HCT116 (cell line): Measurements from ENCODE around the gene ATAD3C. TPM values are rescaled to one million over a fixed set of nuclear protein-coding genes. Genes with fewer than 3 reads are reported as not detected.

ENCODE experiments used
- ATAC-seq: fragments of 200-7000 bp; cut with Tn5 transposase; 2 replicates; pipeline ENCODE4 v1.9.1; 2020; ENCODE audit warnings: mild to moderate bottlenecking, moderate library complexity
- BruUV-seq: library from RNA; stranded (reverse); fragments of 400-500 nt; replicated peaks from 2 replicates; lab custom pipeline; 2021; lab: Mats Ljungman, UMichigan
- CTCF ChIA-PET: fragments of 300-600 bp; sonication (Branson Sonifier 250); formaldehyde crosslinking; loops from one replicate; lab custom pipeline; 2021; ENCODE audit warnings: antibody characterized with exemption; lab: Charles Lee
- POLR2A ChIA-PET: fragments of 300-600, 350-600 bp; sonication (Branson Sonifier 250); formaldehyde crosslinking; loops from one replicate; lab custom pipeline; 2021; ENCODE audit warnings: antibody characterized with exemption; lab: Charles Lee
- RAD21 ChIA-PET, 2 experiments: fragments of 300-600 bp; sonication (Branson Sonifier 250); formaldehyde crosslinking; loops; one replicate each; lab custom pipeline; 2023; ENCODE audit warnings: low total read pairs in 2 of 2; ENCODE audit not compliant: uncharacterized antibody in 2 of 2, unreplicated experiment in 2 of 2, low non-redundant PET in 1 of 2; lab: Charles Lee
- DNase-seq: peaks from one replicate; pipeline ENCODE4 v3.0.0-alpha.2; 2010; ENCODE audit warnings: low read depth, low spot score
- H2AFZ ChIP-seq: fragments of 200-600 bp; shearing (Covaris generic), sonication (generic); 2 replicates; pipeline ENCODE4 v1.6.1; 2017; ENCODE audit warnings: low read depth, mixed run types, mixed read lengths, antibody characterized with exemption, low read length; ENCODE audit not compliant: poor library complexity, severe bottlenecking
- H3K27ac ChIP-seq: 2 replicates; pipeline ENCODE4 v1.5.1; 2012; ENCODE audit warnings: low read depth, low read length
- H3K27me3 ChIP-seq: fragments of 200-600 bp; sonication (generic); 2 replicates; pipeline ENCODE4 v1.6.1; 2016; ENCODE audit warnings: mixed run types, low read length, mixed read lengths; ENCODE audit not compliant: insufficient read depth
- H3K36me3 ChIP-seq, 2 experiments: fragments of 200-500 bp in 1 of 2; fragments of 200-600 bp in 1 of 2; sonication (Bioruptor generic) in 1 of 2; sonication (generic) in 1 of 2; 2 replicates each; pipeline versions ENCODE4 v1.5.1 to v1.6.1; 2014 to 2016; ENCODE audit warnings: low read length in 2 of 2, inconsistent platforms in 1 of 2, mixed read lengths in 1 of 2, mixed run types in 1 of 2; ENCODE audit not compliant: insufficient read depth in 2 of 2, control insufficient read depth in 1 of 2
- H3K4me1 ChIP-seq, 2 experiments: fragments of 200-600 bp in 1 of 2; sonication (generic) in 1 of 2; 2 replicates each; pipeline versions ENCODE4 v1.5.1 to v1.6.1; 2012 to 2017; ENCODE audit warnings: low read length in 2 of 2, inconsistent platforms in 1 of 2, mild to moderate bottlenecking in 1 of 2, mixed read lengths in 1 of 2, mixed run types in 1 of 2, moderate library complexity in 1 of 2; ENCODE audit not compliant: insufficient read depth in 2 of 2, control insufficient read depth in 1 of 2
- H3K4me2 ChIP-seq: fragments of 200-600 bp; sonication (generic); 2 replicates; pipeline ENCODE4 v1.6.1; 2017; ENCODE audit warnings: mixed run types, low read length, mixed read lengths
- H3K4me3 ChIP-seq, 2 experiments: fragments of 200-600 bp in 1 of 2; sonication (generic) in 1 of 2; replicated peaks in 1 of 2; 2 replicates each; pipeline ENCODE4 v1.5.1; 2011 to 2016; ENCODE audit warnings: low read length in 2 of 2, control low read depth in 1 of 2, low read depth in 1 of 2, mild to moderate bottlenecking in 1 of 2, mixed read lengths in 1 of 2, mixed run types in 1 of 2
- H3K79me2 ChIP-seq: fragments of 200-600 bp; sonication (generic); 2 replicates; pipeline ENCODE4 v1.6.1; 2017; ENCODE audit warnings: mild to moderate bottlenecking, mixed run types, low read length, moderate library complexity, mixed read lengths; ENCODE audit not compliant: insufficient read depth
- H3K9ac ChIP-seq: fragments of 200-600 bp; sonication (generic); 2 replicates; pipeline ENCODE4 v1.6.1; 2016; ENCODE audit warnings: low read length, mixed read lengths
- H3K9me2 ChIP-seq: fragments of 200-600 bp; sonication (generic), shearing (Covaris generic); 2 replicates; pipeline ENCODE4 v1.6.1; 2017; ENCODE audit warnings: mixed run types, mild to moderate bottlenecking, moderate library complexity; ENCODE audit not compliant: insufficient read depth
- H3K9me3 ChIP-seq, 2 experiments: fragments of 200-500 bp in 1 of 2; fragments of 200-600 bp in 1 of 2; sonication (Bioruptor generic) in 1 of 2; sonication (generic) in 1 of 2; 2 replicates each; pipeline ENCODE4 v1.6.1; 2014 to 2017; ENCODE audit warnings: low read length in 2 of 2, mixed read lengths in 2 of 2, inconsistent platforms in 1 of 2, low read depth in 1 of 2, mild to moderate bottlenecking in 1 of 2, mixed run types in 1 of 2, moderate library complexity in 1 of 2; ENCODE audit not compliant: control insufficient read depth in 1 of 2, insufficient read depth in 1 of 2
- H4K20me1 ChIP-seq: fragments of 200-600 bp; sonication (generic), shearing (Covaris generic); 2 replicates; pipeline ENCODE4 v1.6.1; 2017; ENCODE audit warnings: mixed run types, mild to moderate bottlenecking, moderate library complexity; ENCODE audit not compliant: insufficient read depth
- CBX3 ChIP-seq: IDR thresholded peaks from 2 replicates; pipeline ENCODE4 v1.6.1; 2012; ENCODE audit warnings: low read depth
- CEBPB ChIP-seq: IDR thresholded peaks from 2 replicates; pipeline ENCODE4 v1.6.1; 2012; ENCODE audit warnings: low read depth
- ELF1 ChIP-seq: IDR thresholded peaks from 2 replicates; pipeline ENCODE4 v1.6.1; 2012; ENCODE audit warnings: low read depth, borderline replicate concordance
- EZH2 ChIP-seq: fragments of 200-600 bp; sonication (generic); IDR thresholded peaks from 2 replicates; pipeline ENCODE4 v1.6.1; 2017; ENCODE audit warnings: antibody characterized with exemption, mixed run types
- JUND ChIP-seq: IDR thresholded peaks from 2 replicates; pipeline ENCODE4 v1.6.1; 2012
- POLR2A ChIP-seq: IDR thresholded peaks from 2 replicates; pipeline ENCODE4 v1.7.0; 2011; ENCODE audit warnings: borderline replicate concordance; ENCODE audit not compliant: insufficient read depth, insufficient read length; ENCODE audit errors: extremely low read depth
- POLR2AphosphoS5 ChIP-seq: IDR thresholded peaks from 2 replicates; pipeline ENCODE4 v1.6.1; 2011; ENCODE audit warnings: mild to moderate bottlenecking, low read depth, low read length, moderate library complexity
- SIN3A ChIP-seq: IDR thresholded peaks from 2 replicates; pipeline ENCODE4 v1.6.1; 2012; ENCODE audit warnings: low read depth
- SP1 ChIP-seq: IDR thresholded peaks from 2 replicates; pipeline ENCODE4 v1.6.1; 2012; ENCODE audit warnings: low read depth
- YY1 ChIP-seq: IDR thresholded peaks from 2 replicates; pipeline ENCODE4 v1.6.1; 2011; ENCODE audit warnings: low read length, low read depth, moderate library complexity, mild to moderate bottlenecking; ENCODE audit not compliant: insufficient replicate concordance; ENCODE audit errors: extremely low read depth
- ZFX ChIP-seq: fragments of 450-650 bp; IDR thresholded peaks from 2 replicates; pipeline ENCODE4 v1.6.1; 2017
- ZNF274 ChIP-seq: fragments of 200-500 bp; sonication (Bioruptor generic); IDR thresholded peaks from 2 replicates; pipeline ENCODE4 v1.6.1; 2014; ENCODE audit warnings: mild to moderate bottlenecking, low read depth, low read length, inconsistent platforms
- intact Hi-C: fragments of 100-400 bp; cut with micrococcal nuclease; formaldehyde crosslinking; loops from 2 replicates; pipeline ENCODE4 v1.10.0; 2022
- total RNA-seq: library from RNA; stranded (reverse); gene quantifications from one replicate; pipeline ENCODE4 v1.2.1, GENCODE V29; 2021; ENCODE audit not compliant: unreplicated experiment
- TF ChIP-seq, protein P1 (sequence below): IDR thresholded peaks from 2 replicates; pipeline ENCODE4 v1.6.1; 2012
- TF ChIP-seq, protein P2 (sequence below): IDR thresholded peaks from 2 replicates; pipeline ENCODE4 v1.6.1; 2012; ENCODE audit warnings: low read depth
- TF ChIP-seq, protein P3 (sequence below), 3 experiments: fragments of 200-600 bp in 1 of 3; sonication (generic) in 1 of 3; IDR thresholded peaks in 2 of 3; conservative IDR thresholded peaks in 1 of 3; 2 replicates each; pipeline ENCODE4 v1.5.1; 2012 to 2017; ENCODE audit warnings: low read depth in 2 of 3, low read length in 2 of 3, antibody characterized with exemption in 1 of 3, borderline replicate concordance in 1 of 3, control low read depth in 1 of 3, mild to moderate bottlenecking in 1 of 3, mixed read lengths in 1 of 3, mixed run types in 1 of 3, moderate library complexity in 1 of 3; ENCODE audit not compliant: insufficient read depth in 1 of 3
- TF ChIP-seq, protein P4 (sequence below): IDR thresholded peaks from 2 replicates; pipeline ENCODE4 v1.6.1; 2012

Gene ATAD3C
- total RNA-seq, 1 experiment from 2014 or later: 0.61 TPM

DNA sequence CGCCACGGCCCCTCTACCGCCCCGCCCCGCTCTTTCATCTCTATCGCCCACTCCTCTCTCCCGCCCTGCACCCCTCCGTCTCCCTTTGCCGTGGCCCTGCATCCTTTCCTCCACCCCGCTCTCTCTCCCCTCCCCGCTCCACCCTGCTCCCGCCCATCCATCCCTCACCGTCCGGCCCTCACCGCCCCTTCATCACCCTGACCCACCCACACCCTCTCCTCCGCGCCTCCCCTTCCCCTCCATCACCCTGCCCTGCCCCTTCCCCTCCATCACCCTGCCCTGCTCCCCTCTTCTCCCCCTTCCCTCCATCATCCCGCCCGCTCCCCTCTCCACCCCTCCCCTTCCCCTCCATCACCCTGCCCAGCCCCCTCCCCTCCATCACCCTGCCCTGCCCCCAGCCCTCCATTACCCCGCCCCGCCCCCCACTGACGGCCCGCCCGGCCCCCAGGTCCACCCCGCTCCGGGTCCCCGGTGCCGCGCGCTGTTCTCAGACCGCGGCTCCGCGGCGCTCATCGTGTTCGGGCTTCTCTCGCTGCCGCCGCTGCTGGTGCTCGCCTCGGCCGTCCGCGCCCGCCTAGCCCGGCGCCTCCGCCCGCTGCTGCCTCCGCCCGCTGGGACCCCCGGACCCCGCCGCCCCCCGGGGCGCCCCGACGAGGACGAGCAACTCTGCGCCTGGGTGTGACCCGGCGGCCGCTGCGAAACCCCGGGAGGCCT, 22.2 kb upstream of the ATAD3C start (continued):
- TF ChIP-seq, protein P1, sequence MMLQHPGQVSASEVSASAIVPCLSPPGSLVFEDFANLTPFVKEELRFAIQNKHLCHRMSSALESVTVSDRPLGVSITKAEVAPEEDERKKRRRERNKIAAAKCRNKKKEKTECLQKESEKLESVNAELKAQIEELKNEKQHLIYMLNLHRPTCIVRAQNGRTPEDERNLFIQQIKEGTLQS: no peak
- TF ChIP-seq, protein P2, sequence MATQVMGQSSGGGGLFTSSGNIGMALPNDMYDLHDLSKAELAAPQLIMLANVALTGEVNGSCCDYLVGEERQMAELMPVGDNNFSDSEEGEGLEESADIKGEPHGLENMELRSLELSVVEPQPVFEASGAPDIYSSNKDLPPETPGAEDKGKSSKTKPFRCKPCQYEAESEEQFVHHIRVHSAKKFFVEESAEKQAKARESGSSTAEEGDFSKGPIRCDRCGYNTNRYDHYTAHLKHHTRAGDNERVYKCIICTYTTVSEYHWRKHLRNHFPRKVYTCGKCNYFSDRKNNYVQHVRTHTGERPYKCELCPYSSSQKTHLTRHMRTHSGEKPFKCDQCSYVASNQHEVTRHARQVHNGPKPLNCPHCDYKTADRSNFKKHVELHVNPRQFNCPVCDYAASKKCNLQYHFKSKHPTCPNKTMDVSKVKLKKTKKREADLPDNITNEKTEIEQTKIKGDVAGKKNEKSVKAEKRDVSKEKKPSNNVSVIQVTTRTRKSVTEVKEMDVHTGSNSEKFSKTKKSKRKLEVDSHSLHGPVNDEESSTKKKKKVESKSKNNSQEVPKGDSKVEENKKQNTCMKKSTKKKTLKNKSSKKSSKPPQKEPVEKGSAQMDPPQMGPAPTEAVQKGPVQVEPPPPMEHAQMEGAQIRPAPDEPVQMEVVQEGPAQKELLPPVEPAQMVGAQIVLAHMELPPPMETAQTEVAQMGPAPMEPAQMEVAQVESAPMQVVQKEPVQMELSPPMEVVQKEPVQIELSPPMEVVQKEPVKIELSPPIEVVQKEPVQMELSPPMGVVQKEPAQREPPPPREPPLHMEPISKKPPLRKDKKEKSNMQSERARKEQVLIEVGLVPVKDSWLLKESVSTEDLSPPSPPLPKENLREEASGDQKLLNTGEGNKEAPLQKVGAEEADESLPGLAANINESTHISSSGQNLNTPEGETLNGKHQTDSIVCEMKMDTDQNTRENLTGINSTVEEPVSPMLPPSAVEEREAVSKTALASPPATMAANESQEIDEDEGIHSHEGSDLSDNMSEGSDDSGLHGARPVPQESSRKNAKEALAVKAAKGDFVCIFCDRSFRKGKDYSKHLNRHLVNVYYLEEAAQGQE: no peak
- TF ChIP-seq, all 23 proteins: peak for 0

DNA sequence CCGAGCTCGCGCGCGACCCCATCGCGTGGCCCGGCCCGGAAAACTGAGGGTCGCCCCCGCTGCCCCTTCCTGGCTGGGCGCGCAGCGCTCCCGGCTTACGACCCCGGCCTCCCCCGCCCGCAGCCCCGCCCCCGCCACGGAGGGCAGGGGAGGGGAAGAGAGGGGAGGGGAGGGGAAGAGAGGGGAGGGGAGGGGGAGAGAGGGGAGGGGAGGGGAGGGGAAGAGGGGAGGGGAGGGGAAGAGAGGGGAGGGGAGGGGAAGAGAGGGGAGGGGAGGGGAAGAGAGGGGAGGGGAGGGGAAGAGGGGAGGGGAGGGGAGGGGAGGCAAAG, 21.7 kb upstream of the ATAD3C start:
- Histone ChIP-seq H3K4me1 (peaks cover 33 to 56% of the 10 kb centered on the region in 2 experiments), H3K9me3 (no peaks in the 10 kb centered on the region), H3K36me3 (no peaks in the 10 kb centered on the region), H3K9me2 (no peaks in the 10 kb centered on the region), H3K27ac (no peak overlapping the region), H4K20me1 (no peaks in the 10 kb centered on the region), H3K4me3 (no peak overlapping the region), H3K9ac (no peak overlapping the region), H3K4me2 (no peak overlapping the region), H2AFZ (no peak overlapping the region), H3K79me2 (no peaks in the 10 kb centered on the region), H3K27me3 (no peaks in the 10 kb centered on the region)
- DNase-seq (no peak), ATAC-seq (no peak)
- ChIA-PET CTCF (no interaction called here), POLR2A (no interaction called here), RAD21 (no interaction called here)
- TF ChIP-seq, protein P3, sequence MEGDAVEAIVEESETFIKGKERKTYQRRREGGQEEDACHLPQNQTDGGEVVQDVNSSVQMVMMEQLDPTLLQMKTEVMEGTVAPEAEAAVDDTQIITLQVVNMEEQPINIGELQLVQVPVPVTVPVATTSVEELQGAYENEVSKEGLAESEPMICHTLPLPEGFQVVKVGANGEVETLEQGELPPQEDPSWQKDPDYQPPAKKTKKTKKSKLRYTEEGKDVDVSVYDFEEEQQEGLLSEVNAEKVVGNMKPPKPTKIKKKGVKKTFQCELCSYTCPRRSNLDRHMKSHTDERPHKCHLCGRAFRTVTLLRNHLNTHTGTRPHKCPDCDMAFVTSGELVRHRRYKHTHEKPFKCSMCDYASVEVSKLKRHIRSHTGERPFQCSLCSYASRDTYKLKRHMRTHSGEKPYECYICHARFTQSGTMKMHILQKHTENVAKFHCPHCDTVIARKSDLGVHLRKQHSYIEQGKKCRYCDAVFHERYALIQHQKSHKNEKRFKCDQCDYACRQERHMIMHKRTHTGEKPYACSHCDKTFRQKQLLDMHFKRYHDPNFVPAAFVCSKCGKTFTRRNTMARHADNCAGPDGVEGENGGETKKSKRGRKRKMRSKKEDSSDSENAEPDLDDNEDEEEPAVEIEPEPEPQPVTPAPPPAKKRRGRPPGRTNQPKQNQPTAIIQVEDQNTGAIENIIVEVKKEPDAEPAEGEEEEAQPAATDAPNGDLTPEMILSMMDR (IDR thresholded peaks at IDR 0.05 in 2 of 3, conservative IDR thresholded peaks at IDR 0.05 in 1 of 3; ENCODE audit: borderline replicate concordance in 1 of 3, insufficient read depth in 1 of 3, low read depth in 2 of 3, low read length in 2 of 3): no peak
- no peak for TF ChIP-seq SIN3A
- TF ChIP-seq SP1: no peak
- TF ChIP-seq ZFX: no peak
- TF ChIP-seq, protein P4, sequence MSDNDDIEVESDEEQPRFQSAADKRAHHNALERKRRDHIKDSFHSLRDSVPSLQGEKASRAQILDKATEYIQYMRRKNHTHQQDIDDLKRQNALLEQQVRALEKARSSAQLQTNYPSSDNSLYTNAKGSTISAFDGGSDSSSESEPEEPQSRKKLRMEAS: no peak
- no peak for TF ChIP-seq POLR2AphosphoS5
- TF ChIP-seq ELF1: no peak
- no peak for TF ChIP-seq YY1
- TF ChIP-seq POLR2A: no peak
- TF ChIP-seq CBX3: no peak
- no peak for TF ChIP-seq JUND
- no peak for TF ChIP-seq ZNF274
- no peak for TF ChIP-seq EZH2
- TF ChIP-seq CEBPB: no peak
- intact Hi-C loops: no loop called here
- no TSS peak for BruUV-seq
